SHP77 treated with DMSO at 0.1 percent for 48 hours (cell line): ENCODE data around the gene FAM186B.

ENCODE experiments used
- DNase-seq: peaks from one replicate; lab custom pipeline; 2025; lab: John Stamatoyannopoulos, UW

Gene FAM186B

GRCh38 chr12:49567611-49568441, 37.6 kb downstream of the FAM186B start, which contains the start of gene MCRS1:
Gene MCRS1, minus strand, starts transcription at chr12:49568142. Its CDS starts 1,411 bp downstream, at chr12:49566731.
- DNase-seq = peak; percentile 79

GRCh38 chr12:49567302-49567610, 38.2 kb downstream of the FAM186B start:
- no peak for DNase-seq

GRCh38 chr12:49566361-49566760, 39.1 kb downstream of the FAM186B start:
- DNase-seq = no peak

GRCh38 chr12:49565406-49566265, 39.8 kb downstream of the FAM186B start:
- no peak for DNase-seq

GRCh38 chr12:49564686-49565405, 40.6 kb downstream of the FAM186B start:
- DNase-seq = no peak

GRCh38 chr12:49563951-49564685, 41.3 kb downstream of the FAM186B start:
- DNase-seq = no peak

GRCh38 chr12:49562831-49563230, 42.6 kb downstream of the FAM186B start:
- no peak for DNase-seq

- DNase-seq = no peak
Observed at GRCh38 chr12:49562233-49562632, 43.2 kb downstream of the FAM186B start.

- DNase-seq = no peak
Observed at GRCh38 chr12:49560695-49561094, 44.7 kb downstream of the FAM186B start.

GRCh38 chr12:49559011-49559675, 46.3 kb downstream of the FAM186B start:
- no peak for DNase-seq

GRCh38 chr12:49558526-49558925, 46.9 kb downstream of the FAM186B start:
- no peak for DNase-seq

GRCh38 chr12:49557917-49558215, 47.6 kb downstream of the FAM186B start:
- no peak for DNase-seq

GRCh38 chr12:49557187-49557916, 48.1 kb downstream of the FAM186B start:
- DNase-seq = no peak

GRCh38 chr12:49556391-49557186, 48.9 kb downstream of the FAM186B start:
- DNase-seq = no peak

- DNase-seq = no peak
Observed at GRCh38 chr12:49555631-49556390, 49.6 kb downstream of the FAM186B start.

- DNase-seq = no peak
Observed at GRCh38 chr12:49554266-49554665, 51.2 kb downstream of the FAM186B start.

GRCh38 chr12:49553512-49554088, 51.8 kb downstream of the FAM186B start:
- peak; percentile 39 for DNase-seq

- no peak for DNase-seq
Observed at GRCh38 chr12:49552899-49553298, 52.5 kb downstream of the FAM186B start.

GRCh38 chr12:49552425-49552824, 53.0 kb downstream of the FAM186B start:
- no peak for DNase-seq
